Vagina (tissue), 2 donors: ENCODE data around the gene LHX1.

Experiments
- CTCF ChIP-seq, 3 experiments: fragments of 450-650 bp in 2 of 3; fragments of 200-600 bp in 1 of 3; sonication (generic) in 1 of 3; IDR thresholded peaks; one replicate each; pipeline ENCODE4 v1.5.1; 2017 to 2019; ENCODE audit warnings: antibody characterized with exemption in 3 of 3, mild to moderate bottlenecking in 2 of 3, moderate library complexity in 2 of 3
- POLR2A ChIP-seq, 2 donors: fragments of 450-650 bp; IDR thresholded peaks; one replicate each; pipeline ENCODE4 v1.6.1; 2017; ENCODE audit warnings: antibody characterized with exemption in 2 of 2, mild to moderate bottlenecking in 2 of 2, moderate library complexity in 2 of 2

- TF ChIP-seq CTCF (IDR thresholded peaks at IDR 0.05) (no peak), POLR2A (IDR thresholded peaks at IDR 0.05) (no peak)
These were observed 55.4 kb downstream of the LHX1 start for GRCh38 chr17:36992701-36993100.
